SK-N-SH treated with all-trans-retinoic acid at 6 μM for 48 hours (cell line): ENCODE data around the gene KRTAP10-2.

Experiments used
- ARNTL ChIP-seq: fragments of 450-650 bp; formaldehyde crosslinking; IDR thresholded peaks from 2 replicates; pipeline ENCODE4 v1.5.0; 2020; ENCODE audit warnings: low read depth, mild to moderate bottlenecking, moderate library complexity, borderline replicate concordance
- CSDC2 ChIP-seq: fragments of 250-450 bp; sonication (Bioruptor Pico); IDR thresholded peaks from 2 replicates; pipeline ENCODE4 v1.5.0; 2020; ENCODE audit warnings: mild to moderate bottlenecking, moderate library complexity
- ESRRG ChIP-seq: fragments of 250-450 bp; sonication (Bioruptor Pico); IDR thresholded peaks from 2 replicates; pipeline ENCODE4 v1.6.1; 2021; ENCODE audit warnings: mild to moderate bottlenecking
- PATZ1 ChIP-seq: fragments of 250-450 bp; sonication (Bioruptor Pico); IDR thresholded peaks from 2 replicates; pipeline ENCODE4 v1.8.0; 2020; ENCODE audit warnings: mild to moderate bottlenecking, moderate library complexity, borderline replicate concordance
- RARB ChIP-seq: fragments of 250-450 bp; sonication (Bioruptor Pico); IDR thresholded peaks from 2 replicates; pipeline ENCODE4 v1.8.0; 2021; ENCODE audit warnings: mild to moderate bottlenecking, moderate library complexity
- TSHZ2 ChIP-seq: fragments of 250-450 bp; sonication (Bioruptor Pico); IDR thresholded peaks from 2 replicates; pipeline ENCODE4 v1.5.0; 2020; ENCODE audit warnings: mild to moderate bottlenecking, moderate library complexity
- ZFP3 ChIP-seq: fragments of 250-450 bp; sonication (Bioruptor Pico); IDR thresholded peaks from 2 replicates; pipeline ENCODE4 v1.5.0; 2020; ENCODE audit warnings: mild to moderate bottlenecking, moderate library complexity
- ZNF8 ChIP-seq: fragments of 450-650 bp; formaldehyde crosslinking; IDR thresholded peaks from 2 replicates; pipeline ENCODE4 v1.5.0; 2020; ENCODE audit warnings: mild to moderate bottlenecking, moderate library complexity

- TF ChIP-seq ESRRG (CRISPR knock-in tag), result no peak
- TF ChIP-seq TSHZ2 (CRISPR knock-in tag), result no peak
- TF ChIP-seq PATZ1 (CRISPR knock-in tag), result no peak
- no peak for TF ChIP-seq ARNTL (CRISPR knock-in tag)
- no peak for TF ChIP-seq CSDC2
- TF ChIP-seq ZNF8 (CRISPR knock-in tag), result no peak
- TF ChIP-seq RARB (CRISPR knock-in tag), result no peak
- TF ChIP-seq ZFP3 (CRISPR knock-in tag), result no peak
Measured at GRCh38 chr21:44512496-44513388, 38.6 kb downstream of the KRTAP10-2 start.
